Naive B cell (primary cell): ENCODE results near the gene STUB1. TPM values are rescaled to one million over a fixed set of nuclear protein-coding genes. Genes with fewer than 3 reads are reported as not detected.

Source experiments
- ATAC-seq, 2 donors: fragments of 150-1000 bp; cut with Tn5 transposase; 2 replicates each; pipeline ENCODE4 v1.10.0; 2021; ENCODE audit warnings: low read depth in 2 of 2, mild to moderate bottlenecking in 2 of 2, moderate library complexity in 2 of 2
- DNase-seq: peaks from one replicate; pipeline ENCODE4 v3.0.0; 2022
- H3K27ac Mint-ChIP-seq, 6 donors: one replicate each; pipeline ENCODE4 v1.8.0; 2020 to 2022; ENCODE audit warnings: mild to moderate bottlenecking in 6 of 6, mixed read lengths in 6 of 6, moderate library complexity in 5 of 6, inconsistent platforms in 2 of 6
- H3K27me3 Mint-ChIP-seq, 3 donors: one replicate each; pipeline ENCODE4 v1.8.0; 2021 to 2022; ENCODE audit warnings: mixed read lengths in 3 of 3, mild to moderate bottlenecking in 1 of 3
- H3K36me3 Mint-ChIP-seq, 2 donors: one replicate each; pipeline ENCODE4 v1.8.0; 2020 to 2022; ENCODE audit warnings: mixed read lengths in 2 of 2, inconsistent platforms in 1 of 2, mild to moderate bottlenecking in 1 of 2
- H3K4me1 Mint-ChIP-seq, 3 donors: one replicate each; pipeline ENCODE4 v1.8.0; 2020 to 2022; ENCODE audit warnings: mixed read lengths in 3 of 3, inconsistent platforms in 1 of 3, mild to moderate bottlenecking in 1 of 3, moderate library complexity in 1 of 3
- H3K4me3 Mint-ChIP-seq, 8 donors: one replicate each; pipeline ENCODE4 v1.8.0; 2020 to 2022; ENCODE audit warnings: mild to moderate bottlenecking in 8 of 8, mixed read lengths in 8 of 8, moderate library complexity in 8 of 8, inconsistent platforms in 2 of 8
- H3K9me3 Mint-ChIP-seq, 7 donors: one replicate each; pipeline ENCODE4 v1.8.0; 2020 to 2022; ENCODE audit warnings: mixed read lengths in 7 of 7, mild to moderate bottlenecking in 5 of 7, inconsistent platforms in 2 of 7, moderate library complexity in 1 of 7
- polyA plus RNA-seq, 6 donors: library from polyadenylated mRNA; unstranded; fragments of 300-500 nt; fragmentation: Illumina TruSeq; gene quantifications; one replicate each; pipeline ENCODE4 v1.2.3, GENCODE V29; 2021; ENCODE audit warnings: low read depth in 6 of 6

STUB1 gene
- polyA plus RNA-seq, 6 donors from 2014 or later: 121 to 180 (median 128) TPM

DNA sequence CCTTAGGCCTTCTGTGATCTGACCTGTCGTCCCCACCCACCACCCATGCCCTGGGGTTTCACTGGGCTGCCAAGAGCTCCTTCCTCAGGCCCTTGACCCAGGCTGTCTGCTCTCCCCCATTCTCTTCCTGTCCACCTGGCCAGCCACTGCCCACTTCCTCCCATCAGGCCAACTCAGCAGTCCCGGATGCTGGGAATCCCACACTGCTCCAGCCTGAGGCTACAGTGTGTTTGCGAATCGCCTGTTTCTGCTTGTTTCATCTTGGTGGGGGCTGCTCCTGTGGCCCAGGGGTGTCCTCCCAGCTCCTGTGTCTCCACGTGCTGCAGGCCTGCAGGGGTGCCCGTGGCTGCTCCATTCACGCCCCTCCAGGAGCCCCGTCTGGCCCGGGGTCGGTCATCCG is 33.9 kb downstream of the STUB1 start:
- peaks cover 7 to 9% (median 8%) of the 10 kb centered on the region in 3 donors for H3K4me1 Mint-ChIP-seq
- no peaks in the 10 kb centered on the region for H3K36me3 Mint-ChIP-seq
- no peak overlapping the region for H3K27ac Mint-ChIP-seq
- H3K4me3 Mint-ChIP-seq: peak overlapping the region in 7 of 8 donors; percentile 30 to 64 (median 44)
- no peaks in the 10 kb centered on the region for H3K9me3 Mint-ChIP-seq
- peaks cover 6 to 46% (median 13%) of the 10 kb centered on the region in 3 donors for H3K27me3 Mint-ChIP-seq
- DNase-seq (no peak), ATAC-seq (no peak)

DNA sequence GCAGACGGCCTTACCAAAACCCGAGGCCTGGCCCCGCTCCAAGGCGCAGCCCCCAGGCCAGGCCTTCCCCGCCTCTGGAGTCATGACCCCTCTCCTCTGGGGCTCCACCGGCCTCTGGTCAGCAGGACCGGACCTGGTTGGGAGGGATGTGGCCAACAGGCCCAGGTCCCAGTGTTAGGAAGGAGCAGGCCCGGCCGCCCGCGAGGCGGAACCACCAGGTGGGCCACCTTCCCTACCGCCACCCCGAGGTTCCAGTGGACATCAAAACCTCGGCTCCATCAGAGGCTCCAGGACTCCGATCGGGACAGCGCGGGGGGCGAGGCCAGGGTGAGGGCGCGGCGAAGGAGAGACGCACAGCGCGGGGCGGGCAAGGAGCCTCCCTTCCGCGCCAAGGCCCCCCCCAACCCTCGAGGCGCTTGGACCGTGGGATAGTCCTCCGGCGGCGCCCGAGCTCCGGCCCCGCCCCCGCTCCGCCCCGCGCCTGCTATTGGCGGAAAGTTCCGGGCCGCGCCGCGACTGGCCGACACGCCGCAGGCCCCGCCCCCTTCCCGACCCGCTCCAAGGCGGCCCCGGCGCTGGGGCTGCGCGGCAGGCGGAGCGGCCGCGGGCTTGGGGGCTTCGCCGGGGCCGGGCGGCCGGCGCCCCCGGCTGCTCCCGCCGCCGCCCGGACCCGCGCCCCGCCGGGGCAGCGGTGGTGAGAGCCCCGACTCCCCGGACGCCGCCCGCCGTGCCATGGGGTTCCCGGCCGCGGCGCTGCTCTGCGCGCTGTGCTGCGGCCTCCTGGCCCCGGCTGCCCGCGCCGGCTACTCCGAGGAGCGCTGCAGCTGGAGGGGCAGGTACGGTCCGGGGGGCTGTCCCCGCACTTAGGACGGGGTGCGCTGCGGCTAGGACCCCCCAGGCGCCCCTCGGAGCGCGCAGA is 34.6 kb downstream of the STUB1 start, which contains the start of gene METRN:
Gene METRN (plus strand): TSS at position 561 of the 919 bp plus-strand sequence. CDS start 172 bp downstream, at position 733.
- Mint-ChIP-seq H3K36me3 (no peaks in the 10 kb centered on the region), H3K4me3 (peak within 1 kb of the TSS in 7 of 8 donors; percentile 51 to 75 (median 68)), H3K9me3 (no peaks in the 10 kb centered on the region), H3K27me3 (peaks cover 0 to 38% (median 7%) of the 10 kb centered on the region in 3 donors), H3K27ac (no peak within 1 kb of the TSS), H3K4me1 (peaks cover 10 to 16% (median 13%) of the 10 kb centered on the region in 3 donors)
- DNase-seq (peak; percentile 83), ATAC-seq (peak; percentile 85)

DNA sequence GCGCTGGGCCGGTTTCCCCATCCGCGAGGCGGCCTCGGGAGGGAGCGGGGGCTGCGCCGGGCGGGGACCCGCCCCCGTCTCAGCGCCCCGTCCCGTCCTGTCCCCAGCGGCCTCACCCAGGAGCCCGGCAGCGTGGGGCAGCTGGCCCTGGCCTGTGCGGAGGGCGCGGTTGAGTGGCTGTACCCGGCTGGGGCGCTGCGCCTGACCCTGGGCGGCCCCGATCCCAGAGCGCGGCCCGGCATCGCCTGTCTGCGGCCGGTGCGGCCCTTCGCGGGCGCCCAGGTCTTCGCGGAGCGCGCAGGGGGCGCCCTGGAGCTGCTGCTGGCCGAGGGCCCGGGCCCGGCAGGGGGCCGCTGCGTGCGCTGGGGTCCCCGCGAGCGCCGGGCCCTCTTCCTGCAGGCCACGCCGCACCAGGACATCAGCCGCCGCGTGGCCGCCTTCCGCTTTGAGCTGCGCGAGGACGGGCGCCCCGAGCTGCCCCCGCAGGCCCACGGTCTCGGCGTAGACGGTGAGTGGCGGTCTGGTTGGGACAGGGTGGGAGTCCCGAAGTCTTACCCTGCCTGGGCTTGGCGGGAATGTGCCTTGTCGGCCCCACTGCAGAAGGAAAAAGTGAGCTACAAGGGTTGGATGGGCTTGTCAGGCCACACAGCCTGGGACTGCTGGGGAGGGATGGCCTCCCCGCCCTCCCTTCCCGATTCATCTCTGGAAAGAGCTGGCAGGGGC is 35.4 kb downstream of the STUB1 start:
- H3K4me1 Mint-ChIP-seq: peaks cover 10 to 24% (median 19%) of the 10 kb centered on the region in 3 donors
- no peak overlapping the region for H3K27ac Mint-ChIP-seq
- peak; percentile 13 for ATAC-seq
- peaks cover 0 to 30% (median 7%) of the 10 kb centered on the region in 3 donors for H3K27me3 Mint-ChIP-seq
- H3K9me3 Mint-ChIP-seq: no peaks in the 10 kb centered on the region
- no peak for DNase-seq
- no peaks in the 10 kb centered on the region for H3K36me3 Mint-ChIP-seq
- H3K4me3 Mint-ChIP-seq: peak overlapping the region in 7 of 8 donors; percentile 51 to 75 (median 68)

DNA sequence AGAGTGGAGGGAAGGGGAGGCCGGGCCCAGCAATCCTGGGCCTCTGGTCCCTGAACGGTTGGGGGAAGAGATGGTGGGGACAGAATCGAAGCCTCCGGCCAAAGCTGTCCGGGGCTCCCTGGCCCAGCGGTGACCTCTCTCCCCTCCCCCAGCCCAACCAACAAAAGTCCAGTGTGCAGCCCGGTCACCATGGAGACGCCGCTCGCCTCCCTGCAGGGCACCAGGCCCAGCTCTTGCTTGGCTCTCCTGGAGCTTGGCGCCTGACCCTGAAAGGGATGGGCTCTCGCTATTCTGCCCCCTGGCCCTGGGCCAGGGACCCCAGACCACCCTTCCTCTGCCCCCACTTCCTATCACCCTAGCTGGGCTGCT is 36.0 kb downstream of the STUB1 start:
- peak overlapping the region; percentile 51 to 77 (median 70) for H3K4me3 Mint-ChIP-seq
- ATAC-seq (no peak), DNase-seq (no peak)
- H3K4me1 Mint-ChIP-seq: peaks cover 10 to 24% (median 18%) of the 10 kb centered on the region in 3 donors
- H3K36me3 Mint-ChIP-seq: no peaks in the 10 kb centered on the region
- H3K27me3 Mint-ChIP-seq: peaks cover 0 to 25% (median 7%) of the 10 kb centered on the region in 3 donors
- peak overlapping the region in 1 of 6 donors; percentile 68 for H3K27ac Mint-ChIP-seq
- no peaks in the 10 kb centered on the region for H3K9me3 Mint-ChIP-seq

DNA sequence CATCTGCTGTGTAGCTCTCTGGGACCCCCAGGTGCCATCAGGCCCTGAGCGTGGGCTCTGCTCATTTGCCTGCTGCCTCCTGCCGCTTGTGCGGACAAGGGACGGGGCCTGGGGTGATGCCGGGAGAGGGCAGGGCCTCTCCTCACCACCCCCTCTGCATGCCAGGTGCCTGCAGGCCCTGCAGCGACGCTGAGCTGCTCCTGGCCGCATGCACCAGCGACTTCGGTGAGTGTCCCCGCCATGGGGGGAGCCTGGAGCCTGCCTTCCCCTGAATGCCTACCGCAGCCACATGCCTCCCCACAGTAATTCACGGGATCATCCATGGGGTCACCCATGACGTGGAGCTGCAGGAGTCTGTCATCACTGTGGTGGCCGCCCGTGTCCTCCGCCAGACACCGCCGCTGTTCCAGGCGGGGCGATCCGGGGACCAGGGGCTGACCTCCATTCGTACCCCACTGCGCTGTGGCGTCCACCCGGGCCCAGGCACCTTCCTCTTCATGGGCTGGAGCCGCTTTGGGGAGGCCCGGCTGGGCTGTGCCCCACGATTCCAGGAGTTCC is 36.6 kb downstream of the STUB1 start:
- Mint-ChIP-seq H3K36me3 (no peaks in the 10 kb centered on the region), H3K27me3 (peaks cover 0 to 20% (median 7%) of the 10 kb centered on the region in 3 donors), H3K4me3 (peak overlapping the region in 2 of 8 donors; percentile 68 to 71), H3K9me3 (no peaks in the 10 kb centered on the region), H3K27ac (no peak overlapping the region), H3K4me1 (peaks cover 10 to 24% (median 17%) of the 10 kb centered on the region in 3 donors)
- ATAC-seq (no peak), DNase-seq (no peak)

DNA sequence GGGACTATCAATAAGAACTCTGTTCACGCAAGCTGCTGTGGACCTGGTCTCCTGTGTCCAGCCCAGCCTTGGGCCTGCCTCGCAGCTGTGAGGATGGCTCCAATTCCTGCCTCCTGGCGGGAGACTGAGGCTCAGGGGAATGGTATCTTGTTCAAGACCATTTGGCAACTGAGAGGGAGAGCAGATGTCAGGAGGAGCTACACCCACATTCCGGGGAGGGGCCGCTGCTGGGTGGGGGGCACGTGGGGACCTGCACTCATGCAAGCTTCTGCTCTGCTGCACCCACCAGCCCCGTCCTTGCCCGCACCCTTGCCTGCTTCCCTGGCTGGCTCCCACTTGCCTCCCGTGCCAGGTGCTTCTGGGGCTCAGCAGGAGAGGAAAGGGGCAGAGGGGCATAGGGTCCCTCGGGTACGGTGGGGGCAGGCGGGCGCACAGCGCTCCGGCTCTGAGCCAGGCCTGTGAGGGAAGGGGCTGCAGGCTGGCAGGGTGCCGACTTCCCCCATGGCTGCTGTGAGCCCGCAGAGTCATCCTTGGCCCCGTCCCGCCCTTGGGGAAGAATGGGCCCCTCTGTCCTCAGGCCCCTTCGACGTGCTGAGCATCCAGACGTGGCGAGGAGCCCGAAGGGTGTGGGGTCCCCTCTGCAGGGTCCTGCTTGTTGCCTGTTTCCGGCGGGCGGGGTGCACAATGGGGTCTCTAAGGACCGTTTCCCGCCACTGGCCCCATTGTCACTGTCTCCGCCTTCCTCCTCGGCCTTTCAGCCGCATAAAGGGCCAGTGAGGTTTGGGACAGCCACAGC is 37.4 kb downstream of the STUB1 start:
- no peak for DNase-seq
- H3K4me3 Mint-ChIP-seq: no peak overlapping the region
- H3K4me1 Mint-ChIP-seq: peaks cover 10 to 24% (median 15%) of the 10 kb centered on the region in 3 donors
- H3K27ac Mint-ChIP-seq: no peak overlapping the region
- no peaks in the 10 kb centered on the region for H3K36me3 Mint-ChIP-seq
- H3K27me3 Mint-ChIP-seq: peaks cover 0 to 18% (median 6%) of the 10 kb centered on the region in 3 donors
- ATAC-seq: no peak
- no peaks in the 10 kb centered on the region for H3K9me3 Mint-ChIP-seq

DNA sequence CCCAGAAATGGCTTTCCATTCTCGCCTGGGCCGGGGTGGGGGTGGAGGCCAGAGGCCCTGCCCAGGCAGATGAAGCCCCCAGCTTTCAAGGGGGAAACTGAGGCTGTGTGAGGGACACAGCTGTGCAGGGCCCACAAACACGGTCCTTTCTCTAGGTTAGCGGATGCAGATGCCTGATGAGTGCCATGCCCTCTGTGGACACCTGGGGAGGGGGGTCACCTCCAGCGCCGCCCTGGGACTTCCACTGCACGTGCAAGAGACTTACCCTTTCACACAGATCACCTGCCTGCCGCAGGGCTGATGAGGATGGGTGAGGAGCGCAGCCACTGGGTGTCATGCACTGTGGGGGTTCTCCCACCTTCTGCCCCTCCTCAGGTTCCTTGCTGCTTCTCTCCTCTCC is 38.2 kb downstream of the STUB1 start:
- Mint-ChIP-seq H3K36me3 (no peaks in the 10 kb centered on the region), H3K4me1 (peaks cover 12 to 24% (median 14%) of the 10 kb centered on the region in 3 donors), H3K27me3 (peaks cover 0 to 15% (median 3%) of the 10 kb centered on the region in 3 donors), H3K9me3 (no peaks in the 10 kb centered on the region), H3K4me3 (peak overlapping the region in 3 of 8 donors; percentile 6 to 90 (median 12)), H3K27ac (no peak overlapping the region)
- no peak for DNase-seq
- no peak for ATAC-seq

DNA sequence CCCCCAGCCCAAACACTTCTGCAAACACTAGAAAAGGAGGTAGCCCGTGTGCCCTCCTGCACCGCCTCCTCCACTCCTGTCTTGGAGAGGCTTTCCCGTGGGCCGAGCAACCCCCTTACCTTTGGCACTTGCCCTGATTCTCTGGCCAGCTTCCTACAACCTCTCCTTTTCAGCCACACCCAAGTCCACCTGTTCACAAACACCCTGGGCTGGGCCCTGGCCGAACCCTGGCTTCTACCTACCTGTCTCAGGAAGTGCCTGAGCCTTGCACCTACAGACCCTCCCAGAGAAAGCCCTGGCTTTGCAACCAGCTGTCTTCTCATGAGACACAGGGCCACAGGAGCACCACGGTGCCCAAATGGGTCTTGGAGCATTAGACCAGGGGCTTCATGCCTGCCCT is 38.7 kb downstream of the STUB1 start:
- Mint-ChIP-seq H3K36me3 (no peaks in the 10 kb centered on the region), H3K9me3 (no peaks in the 10 kb centered on the region), H3K27me3 (peaks cover 0 to 13% (median 2%) of the 10 kb centered on the region in 3 donors), H3K27ac (peak overlapping the region in 2 of 6 donors; percentile 65 to 87), H3K4me1 (peaks cover 12 to 24% (median 14%) of the 10 kb centered on the region in 3 donors), H3K4me3 (peak overlapping the region in 6 of 8 donors; percentile 16 to 90 (median 38))
- ATAC-seq (no peak), DNase-seq (no peak)

DNA sequence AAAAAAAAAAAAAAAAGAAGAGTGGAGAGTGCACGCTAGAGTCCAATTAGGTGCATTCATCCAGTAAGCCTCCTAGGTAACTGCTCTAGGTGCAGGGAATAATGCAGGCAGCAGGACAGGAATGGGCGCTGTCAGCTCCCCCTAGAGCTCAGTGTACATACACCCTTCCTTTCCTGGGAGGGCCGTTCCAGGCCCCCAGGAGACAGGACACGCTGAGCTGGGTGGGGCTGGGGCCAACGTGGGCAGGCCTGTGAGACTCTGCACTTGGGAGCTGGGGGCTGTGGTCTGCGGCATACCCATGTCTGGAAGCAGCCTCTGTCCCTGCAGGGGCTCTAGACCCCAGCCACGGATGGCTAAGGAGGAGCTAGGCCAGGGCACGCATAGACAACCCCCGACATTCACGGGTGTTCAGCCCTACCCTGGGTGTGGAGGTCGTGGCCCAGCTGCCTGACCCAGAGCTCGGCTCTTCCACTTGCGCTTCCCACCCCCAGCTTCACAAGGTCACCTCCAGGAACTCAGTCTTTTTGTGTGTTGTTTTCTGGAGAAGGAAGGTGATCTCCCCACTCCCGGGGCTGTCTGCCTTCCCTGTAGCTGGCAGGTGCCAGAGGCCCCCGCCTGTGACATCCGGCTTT is 39.7 kb downstream of the STUB1 start:
- no peak for DNase-seq
- Mint-ChIP-seq H3K36me3 (no peaks in the 10 kb centered on the region), H3K4me1 (peaks cover 12 to 24% (median 14%) of the 10 kb centered on the region in 3 donors), H3K27me3 (peaks cover 0 to 6% (median 0%) of the 10 kb centered on the region in 3 donors), H3K27ac (peak overlapping the region in 5 of 6 donors; percentile 33 to 92 (median 76)), H3K4me3 (peak overlapping the region; percentile 78 to 92 (median 88)), H3K9me3 (no peaks in the 10 kb centered on the region)
- no peak for ATAC-seq

DNA sequence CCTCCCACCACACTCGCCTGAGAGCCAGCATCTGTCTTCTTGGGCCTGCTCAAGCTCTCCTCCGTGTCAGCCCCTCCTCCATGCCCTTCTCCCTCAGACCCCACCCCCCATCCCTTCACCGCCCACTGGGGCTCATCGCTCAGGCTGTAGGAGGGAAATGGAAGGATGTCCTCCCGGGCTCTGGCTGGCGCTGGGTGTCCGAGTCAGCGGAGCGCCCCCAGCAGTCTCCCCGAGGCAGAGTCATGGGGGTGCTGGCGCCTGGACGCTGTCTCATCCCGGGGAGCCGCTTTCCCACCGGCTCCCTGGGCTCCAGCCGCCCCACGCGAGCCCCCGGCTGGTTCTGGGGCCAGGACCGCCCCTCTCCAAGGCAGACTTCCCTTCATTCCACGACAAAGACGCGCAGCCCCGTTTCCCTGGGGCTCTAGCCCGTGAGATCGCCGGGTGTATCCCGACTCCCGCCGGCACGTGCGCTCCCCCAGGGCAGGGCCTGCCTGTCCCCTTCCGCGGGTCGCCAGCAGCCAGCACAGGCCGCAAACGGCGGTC is 40.3 kb downstream of the STUB1 start:
- Mint-ChIP-seq H3K27me3 (peaks cover 0 to 6% (median 0%) of the 10 kb centered on the region in 3 donors), H3K4me3 (peak overlapping the region; percentile 78 to 92 (median 88)), H3K9me3 (no peaks in the 10 kb centered on the region), H3K4me1 (peaks cover 12 to 24% (median 14%) of the 10 kb centered on the region in 3 donors), H3K36me3 (no peaks in the 10 kb centered on the region), H3K27ac (peak overlapping the region in 5 of 6 donors; percentile 33 to 92 (median 76))
- peak; percentile 6 to 7 for ATAC-seq
- DNase-seq: peak; percentile 30

DNA sequence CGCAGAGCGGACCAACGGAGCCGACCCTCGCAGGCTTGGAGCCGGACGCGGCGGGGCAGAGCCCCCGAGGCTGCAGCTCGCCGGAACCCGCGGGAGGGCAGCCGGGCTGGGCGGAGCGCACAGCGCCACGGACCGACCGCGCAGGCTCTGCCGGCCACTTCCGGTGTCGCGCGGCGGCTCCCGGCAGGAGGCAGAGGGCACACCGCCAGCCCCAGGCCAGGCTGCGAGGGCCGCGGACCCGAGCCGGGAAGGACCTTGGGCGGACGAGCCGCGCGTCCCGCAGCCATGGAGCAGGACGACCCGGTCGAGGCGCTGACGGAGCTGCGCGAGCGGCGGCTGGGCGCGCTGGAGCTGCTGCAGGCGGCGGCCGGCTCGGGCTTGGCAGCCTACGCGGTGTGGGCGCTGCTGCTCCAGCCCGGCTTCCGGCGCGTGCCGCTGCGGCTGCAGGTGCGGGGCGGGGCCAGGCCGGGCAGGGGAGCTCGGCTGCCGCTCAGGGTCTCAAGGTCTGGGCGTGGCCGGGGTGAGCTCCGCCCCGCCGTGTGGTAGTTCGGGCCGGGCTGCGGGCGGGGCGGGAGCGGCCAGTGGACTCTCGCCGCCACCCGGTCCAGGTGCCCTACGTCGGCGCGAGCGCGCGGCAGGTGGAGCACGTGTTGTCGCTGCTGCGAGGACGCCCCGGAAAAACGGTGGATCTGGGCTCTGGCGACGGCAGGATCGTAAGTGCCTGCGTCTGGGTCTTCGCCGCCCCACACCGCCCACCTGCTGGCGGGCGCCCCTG is 41.0 kb downstream of the STUB1 start, which contains the start of gene ANTKMT:
Gene ANTKMT (plus strand): TSS at position 157 of the 775 bp plus-strand sequence. CDS start 129 bp downstream, at position 286.
- Mint-ChIP-seq H3K27me3 (peaks cover 0 to 5% (median 0%) of the 10 kb centered on the region in 3 donors), H3K4me1 (peaks cover 12 to 28% (median 14%) of the 10 kb centered on the region in 3 donors), H3K9me3 (no peaks in the 10 kb centered on the region), H3K27ac (peak within 1 kb of the TSS; percentile 33 to 92 (median 68)), H3K4me3 (peak within 1 kb of the TSS; percentile 78 to 92 (median 88)), H3K36me3 (no peaks in the 10 kb centered on the region)
- ATAC-seq (peak; percentile 87 to 90), DNase-seq (peak; percentile 84)
